ENCODE results near the gene MDC1.
"Not testable (repeated sequence)": the region's sequence is repeated elsewhere in the genome, so short reads cannot be mapped to it uniquely, and the experiment has no call there.

Gene MDC1

GRCh38 chr6:30679765-30680535 is 37.1 kb downstream of the MDC1 start:
- no peak for DNase-seq (ENCODE audit: low read depth)

GRCh38 chr6:30678964-30679726 is 37.9 kb downstream of the MDC1 start:
- no peak for DNase-seq (ENCODE audit: low read depth)

- no peak for DNase-seq (ENCODE audit: low read depth)
These were observed 40.3 kb downstream of the MDC1 start for GRCh38 chr6:30676660-30677285.

GRCh38 chr6:30672445-30673253 is 44.4 kb downstream of the MDC1 start, which contains the start of gene DHX16:
DHX16 (minus strand) TSS chr6:30673006; CDS start chr6:30672841, 165 bp downstream.
- peak; percentile 95 for DNase-seq (ENCODE audit: low read depth)

- DNase-seq (ENCODE audit: low read depth), result no peak
These were observed 46.1 kb downstream of the MDC1 start for GRCh38 chr6:30670760-30671527.

GRCh38 chr6:30666300-30666699 is 50.8 kb downstream of the MDC1 start:
- DNase-seq (ENCODE audit: low read depth), result not testable (repeated sequence)

- DNase-seq (ENCODE audit: low read depth), result no peak
These were observed 51.9 kb downstream of the MDC1 start for GRCh38 chr6:30664994-30665767.

- DNase-seq (ENCODE audit: low read depth), result not testable (repeated sequence)
These were observed 59.2 kb downstream of the MDC1 start for GRCh38 chr6:30657922-30658321.

GRCh38 chr6:30657454-30657853 is 59.6 kb downstream of the MDC1 start:
- DNase-seq (ENCODE audit: low read depth), result no peak

- no peak for DNase-seq (ENCODE audit: low read depth)
These were observed 60.6 kb downstream of the MDC1 start for GRCh38 chr6:30656513-30656912.

GRCh38 chr6:30655743-30656094 is 61.4 kb downstream of the MDC1 start:
- no peak for DNase-seq (ENCODE audit: low read depth)

GRCh38 chr6:30654798-30655742 is 62.0 kb downstream of the MDC1 start:
- no peak for DNase-seq (ENCODE audit: low read depth)

- no peak for DNase-seq (ENCODE audit: low read depth)
These were observed 65.9 kb downstream of the MDC1 start for GRCh38 chr6:30651143-30651542.
